IMR-90 (cell line): Measurements from ENCODE around the gene USP12. TPM values are rescaled to one million over a fixed set of nuclear protein-coding genes. Genes with fewer than 3 reads are reported as not detected.

ENCODE experiments used
- ATAC-seq: fragments of 200-7000 bp; cut with Tn5 transposase; 2 replicates; pipeline ENCODE4 v1.9.1; 2020; ENCODE audit warnings: low read depth, mild to moderate bottlenecking, moderate library complexity
- BruUV-seq: library from RNA; stranded (reverse); fragments of 400-500 nt; replicated peaks from 2 replicates; lab custom pipeline; 2021; lab: Mats Ljungman, UMichigan
- CTCF ChIA-PET: fragments of 300-600 bp; formaldehyde crosslinking; extraction: SDS; loops from one replicate; lab custom pipeline; 2021; ENCODE audit warnings: antibody characterized with exemption; lab: Yijun Ruan, JAX
- POLR2A ChIA-PET: fragments of 300-600 bp; sonication (Branson Sonifier 250); formaldehyde crosslinking; loops from one replicate; lab custom pipeline; 2022; ENCODE audit warnings: antibody characterized with exemption; ENCODE audit not compliant: unreplicated experiment; lab: Charles Lee
- DNase-seq: peaks from one replicate; pipeline ENCODE4 v3.0.0; 2013
- H2AFZ ChIP-seq: replicated peaks from 2 replicates; pipeline ENCODE3; 2013; ENCODE audit warnings: low read length, mild to moderate bottlenecking; ENCODE audit not compliant: poor library complexity
- H2AK5ac ChIP-seq: 2 replicates; pipeline ENCODE4 v1.6.1; 2013; ENCODE audit warnings: low read depth, low read length, inconsistent platforms
- H2AK9ac ChIP-seq: replicated peaks from 2 replicates; pipeline ENCODE3; 2013; ENCODE audit warnings: mild to moderate bottlenecking, low read depth, low read length, moderate library complexity; ENCODE audit not compliant: poor library complexity
- H2BK120ac ChIP-seq: 2 replicates; pipeline ENCODE4 v1.6.1; 2013; ENCODE audit warnings: low read depth, low read length, inconsistent platforms
- H2BK15ac ChIP-seq: 3 replicates; pipeline ENCODE4 v1.6.1; 2013; ENCODE audit warnings: low read depth, low read length, inconsistent platforms
- H2BK20ac ChIP-seq: 2 replicates; pipeline ENCODE4 v1.6.1; 2013; ENCODE audit warnings: low read depth, mild to moderate bottlenecking, inconsistent platforms, low read length, moderate library complexity
- H2BK5ac ChIP-seq: 2 replicates; pipeline ENCODE4 v1.6.1; 2013; ENCODE audit warnings: mild to moderate bottlenecking, low read depth, low read length, inconsistent platforms; ENCODE audit not compliant: poor library complexity, severe bottlenecking
- H3K14ac ChIP-seq: replicated peaks from 2 replicates; pipeline ENCODE4 v1.6.1; 2013; ENCODE audit warnings: low read depth, low read length, inconsistent platforms
- H3K18ac ChIP-seq: 2 replicates; pipeline ENCODE4 v1.6.1; 2013; ENCODE audit warnings: low read depth, low read length, control low read depth
- H3K23ac ChIP-seq: 2 replicates; pipeline ENCODE4 v1.6.1; 2013; ENCODE audit warnings: low read depth, low read length, inconsistent platforms
- H3K27ac ChIP-seq: 2 replicates; pipeline ENCODE4 v1.5.1; 2013; ENCODE audit warnings: mild to moderate bottlenecking, control low read depth, low read length; ENCODE audit not compliant: insufficient read depth
- H3K27me3 ChIP-seq: 2 replicates; pipeline ENCODE4 v1.6.1; 2013; ENCODE audit warnings: low read length; ENCODE audit not compliant: control insufficient read depth, insufficient read depth
- H3K36me3 ChIP-seq: 2 replicates; pipeline ENCODE4 v1.6.1; 2013; ENCODE audit warnings: low read length, mixed read lengths; ENCODE audit not compliant: control insufficient read depth, insufficient read depth
- H3K4ac ChIP-seq: 2 replicates; pipeline ENCODE4 v1.6.1; 2013; ENCODE audit warnings: low read depth, low read length, inconsistent platforms
- H3K4me1 ChIP-seq: 2 replicates; pipeline ENCODE4 v1.6.1; 2013; ENCODE audit warnings: low read length, mixed read lengths; ENCODE audit not compliant: control insufficient read depth, insufficient read depth
- H3K4me2 ChIP-seq: 2 replicates; pipeline ENCODE4 v1.6.1; 2013; ENCODE audit warnings: low read depth, mild to moderate bottlenecking, control low read depth, low read length, moderate library complexity
- H3K4me3 ChIP-seq: 2 replicates; pipeline ENCODE4 v1.5.1; 2013; ENCODE audit warnings: low read depth, mild to moderate bottlenecking, control low read depth, low read length, moderate library complexity; ENCODE audit not compliant: insufficient read depth
- H3K56ac ChIP-seq: 2 replicates; pipeline ENCODE4 v1.6.1; 2013; ENCODE audit warnings: low read length, inconsistent platforms; ENCODE audit not compliant: insufficient read depth; ENCODE audit errors: extremely low read depth
- H3K79me1 ChIP-seq, 2 experiments: 2 replicates each; pipeline ENCODE4 v1.6.1; 2013; ENCODE audit warnings: low read length in 2 of 2, inconsistent platforms in 1 of 2, low read depth in 1 of 2
- H3K9ac ChIP-seq: 2 replicates; pipeline ENCODE4 v1.6.1; 2013; ENCODE audit warnings: low read depth, low read length, control low read depth
- H3K9me1 ChIP-seq: 2 replicates; pipeline ENCODE4 v1.6.1; 2013; ENCODE audit warnings: low read length, inconsistent platforms; ENCODE audit not compliant: insufficient read depth
- H3K9me3 ChIP-seq: 2 replicates; pipeline ENCODE4 v1.6.1; 2013; ENCODE audit warnings: low read length; ENCODE audit not compliant: control insufficient read depth, insufficient read depth
- H4K20me1 ChIP-seq: 2 replicates; pipeline ENCODE4 v1.6.1; 2013; ENCODE audit warnings: low read length, inconsistent platforms; ENCODE audit not compliant: insufficient read depth
- H4K5ac ChIP-seq: 2 replicates; pipeline ENCODE4 v1.6.1; 2013; ENCODE audit warnings: mild to moderate bottlenecking, low read depth, low read length, control low read depth
- H4K8ac ChIP-seq, 2 experiments: 2 replicates each; pipeline ENCODE4 v1.6.1; 2013; ENCODE audit warnings: low read depth in 2 of 2, low read length in 2 of 2, control low read depth in 1 of 2, inconsistent platforms in 1 of 2
- H4K91ac ChIP-seq: 2 replicates; pipeline ENCODE4 v1.6.1; 2013; ENCODE audit warnings: low read depth, low read length, inconsistent platforms; ENCODE audit not compliant: insufficient read depth
- CEBPB ChIP-seq: IDR thresholded peaks from 2 replicates; pipeline ENCODE4 v1.6.1; 2012; ENCODE audit warnings: low read depth, low read length, improper control_type of control experiment
- FOS ChIP-seq: fragments of 150-350 bp; IDR thresholded peaks from 2 replicates; pipeline ENCODE4 v1.6.1; 2016; ENCODE audit warnings: low read depth, low read length
- MAFK ChIP-seq: IDR thresholded peaks from 2 replicates; pipeline ENCODE4 v1.6.1; 2012; ENCODE audit warnings: low read depth, low read length, improper control_type of control experiment
- MAZ ChIP-seq: IDR thresholded peaks from 2 replicates; pipeline ENCODE4 v1.6.1; 2012; ENCODE audit warnings: low read depth, mild to moderate bottlenecking, low read length, improper control_type of control experiment, moderate library complexity, borderline replicate concordance
- NFE2L2 ChIP-seq: fragments of 150-350 bp; IDR thresholded peaks from 2 replicates; pipeline ENCODE4 v1.6.1; 2016; ENCODE audit warnings: low read depth, mild to moderate bottlenecking, low read length
- POLR2A ChIP-seq: IDR thresholded peaks from 2 replicates; pipeline ENCODE4 v1.6.1; 2012; ENCODE audit warnings: mild to moderate bottlenecking, low read depth, low read length
- RFX5 ChIP-seq: IDR thresholded peaks from 2 replicates; pipeline ENCODE4 v1.8.0; 2012; ENCODE audit warnings: low read depth, mild to moderate bottlenecking, low read length, moderate library complexity
- WGBS, 2 experiments: methylation state at CpG; one replicate each; pipeline versions ENCODE4 v1.1.5 to v1.1.7; 2013; ENCODE audit warnings: missing lambda C conversion rate in 2 of 2; ENCODE audit not compliant: insufficient read length in 1 of 2; ENCODE audit errors: extremely low coverage in 2 of 2; 5-methylcytosine and 5-hydroxymethylcytosine counted together
- dilution Hi-C: fragments of 300-500 bp; cut with HindIII; formaldehyde crosslinking; loops from one replicate; pipeline ENCODE4 v1.14.3; 2018; ENCODE audit warnings: low sequenced_read_pairs; ENCODE audit not compliant: unreplicated experiment
- in situ Hi-C: fragments of 300-500 bp; cut with MboI; formaldehyde crosslinking; loops from 3 replicates; pipeline ENCODE4 v1.14.3; 2019; ENCODE audit warnings: low sequenced_read_pairs, inconsistent platforms, mixed read lengths
- intact Hi-C: fragments of 100-400 bp; cut with micrococcal nuclease; formaldehyde crosslinking; loops from 2 replicates; pipeline ENCODE4 v1.10.0; 2022
- polyA plus RNA-seq, 3 experiments: library from polyadenylated mRNA; depleted of rRNA; stranded (reverse); fragments of >200 nt; gene quantifications; 2 replicates each; pipeline ENCODE4 v1.2.3, GENCODE V29; 2012; ENCODE audit warnings: low replicate concordance in 1 of 3
- total RNA-seq: library from RNA; depleted of rRNA; stranded (reverse); fragments of >200 nt; gene quantifications from 2 replicates; pipeline ENCODE4 v1.2.3, GENCODE V29; 2012
- TF ChIP-seq, protein P1 (sequence below): fragments of 150-350 bp; IDR thresholded peaks from 2 replicates; pipeline ENCODE4 v1.6.1; 2016; ENCODE audit warnings: low read depth, mild to moderate bottlenecking, low read length, moderate library complexity, borderline replicate concordance

Gene USP12
- total and polyA plus RNA-seq, 2 of the 4 experiments (the other 2 are of a cell fraction) = 11.8 to 16.5 TPM

DNA sequence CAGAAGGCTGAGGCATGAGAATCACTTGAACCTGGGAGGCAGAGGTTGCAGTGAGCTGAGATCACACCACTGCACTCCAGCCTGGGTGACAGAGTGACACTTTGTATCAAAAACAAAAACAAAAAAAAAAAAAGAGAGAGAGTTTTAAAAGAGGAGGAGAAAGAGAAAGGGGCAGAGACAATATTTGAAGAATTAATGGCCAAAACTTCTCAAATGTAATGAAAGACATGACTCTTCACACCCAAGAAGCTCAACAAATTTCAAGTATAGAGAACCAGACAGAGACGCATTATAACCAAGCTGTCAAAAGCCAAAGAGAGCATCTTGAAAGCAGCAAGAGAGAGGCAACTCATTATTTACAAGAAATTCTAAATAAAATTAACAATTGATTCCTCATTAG lies 36.9 kb upstream of the USP12 start:
- no peak overlapping the region for H3K4me3 ChIP-seq
- no peak overlapping the region for H3K4me2 ChIP-seq
- in situ Hi-C loops (no loop called here), intact Hi-C loops (no loop called here), dilution Hi-C loops (no loop called here)
- no peaks in the 10 kb centered on the region for H3K79me1 ChIP-seq
- H3K27ac ChIP-seq = no peak overlapping the region
- POLR2A ChIA-PET = no interaction called here
- no TSS peak for BruUV-seq
- no peaks in the 10 kb centered on the region for H3K27me3 ChIP-seq
- H2AK5ac ChIP-seq = no peak overlapping the region
- ATAC-seq = no peak
- H3K9me3 ChIP-seq = no peaks in the 10 kb centered on the region
- no peak overlapping the region for H3K23ac ChIP-seq
- H4K5ac ChIP-seq = no peak overlapping the region
- no peak overlapping the region for H2BK120ac ChIP-seq
- H3K14ac ChIP-seq = no peak overlapping the region
- H4K20me1 ChIP-seq = no peaks in the 10 kb centered on the region
- H3K56ac ChIP-seq = no peak overlapping the region
- no peak overlapping the region for H2BK20ac ChIP-seq
- H3K36me3 ChIP-seq = no peaks in the 10 kb centered on the region
- H3K4me1 ChIP-seq = 0 out of 2 replicates have a peak, but pooled peaks cover 3% of the 10 kb centered on the region
- TF ChIP-seq MAZ (no peak), POLR2A (no peak), FOS (no peak), CEBPB (no peak), MAFK (no peak), NFE2L2 (no peak), RFX5 (no peak)
- TF ChIP-seq, protein P1, sequence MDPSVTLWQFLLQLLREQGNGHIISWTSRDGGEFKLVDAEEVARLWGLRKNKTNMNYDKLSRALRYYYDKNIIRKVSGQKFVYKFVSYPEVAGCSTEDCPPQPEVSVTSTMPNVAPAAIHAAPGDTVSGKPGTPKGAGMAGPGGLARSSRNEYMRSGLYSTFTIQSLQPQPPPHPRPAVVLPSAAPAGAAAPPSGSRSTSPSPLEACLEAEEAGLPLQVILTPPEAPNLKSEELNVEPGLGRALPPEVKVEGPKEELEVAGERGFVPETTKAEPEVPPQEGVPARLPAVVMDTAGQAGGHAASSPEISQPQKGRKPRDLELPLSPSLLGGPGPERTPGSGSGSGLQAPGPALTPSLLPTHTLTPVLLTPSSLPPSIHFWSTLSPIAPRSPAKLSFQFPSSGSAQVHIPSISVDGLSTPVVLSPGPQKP = no peak
- no peak overlapping the region for H4K91ac ChIP-seq
- H3K18ac ChIP-seq = no peak overlapping the region
- no peak for DNase-seq
- no peak overlapping the region for H2BK15ac ChIP-seq
- H3K9me1 ChIP-seq = no peaks in the 10 kb centered on the region
- no peak overlapping the region for H2AK9ac ChIP-seq
- no CpG with 5 or more reads among the region's 1 CpG for WGBS, 2 experiments
- no peak overlapping the region for H2AFZ ChIP-seq
- CTCF ChIA-PET = no interaction called here
- H4K8ac ChIP-seq = no peak overlapping the region
- no peak overlapping the region for H3K4ac ChIP-seq
- no peak overlapping the region for H3K9ac ChIP-seq
- no peak overlapping the region for H2BK5ac ChIP-seq
